ENCODE data around the gene TMEM145.

TMEM145 gene

GRCh38 chr19:42343344-42344110 lies 30.4 kb downstream of the TMEM145 start:
- no peak for TF ChIP-seq TAF1 (IDR thresholded peaks at IDR 0.05; ENCODE audit: borderline replicate concordance, insufficient read depth, low read length)
- no peak for TF ChIP-seq POLR2AphosphoS5 (IDR thresholded peaks at IDR 0.05; ENCODE audit: low read depth, low read length)
- TF ChIP-seq SIN3A (IDR thresholded peaks at IDR 0.05; ENCODE audit: borderline replicate concordance, insufficient read depth, low read length) = no peak
- TF ChIP-seq FOXP2 (optimal IDR thresholded peaks at IDR 0.05; ENCODE audit: borderline replicate concordance, extremely low read depth, extremely low read length, insufficient read depth) = no peak
- TF ChIP-seq REST (IDR thresholded peaks at IDR 0.05; ENCODE audit: insufficient read depth in 1 of 2, low read depth in 2 of 2, low read length in 2 of 2) = no peak

GRCh38 chr19:42344336-42344893 lies 31.3 kb downstream of the TMEM145 start:
- TF ChIP-seq POLR2AphosphoS5 (IDR thresholded peaks at IDR 0.05; ENCODE audit: low read depth, low read length) = no peak
- no peak for TF ChIP-seq TAF1 (IDR thresholded peaks at IDR 0.05; ENCODE audit: borderline replicate concordance, insufficient read depth, low read length)
- no peak for TF ChIP-seq REST (IDR thresholded peaks at IDR 0.05; ENCODE audit: insufficient read depth in 1 of 2, low read depth in 2 of 2, low read length in 2 of 2)
- no peak for TF ChIP-seq FOXP2 (optimal IDR thresholded peaks at IDR 0.05; ENCODE audit: borderline replicate concordance, extremely low read depth, extremely low read length, insufficient read depth)
- TF ChIP-seq SIN3A (IDR thresholded peaks at IDR 0.05; ENCODE audit: borderline replicate concordance, insufficient read depth, low read length) = no peak

- TF ChIP-seq SIN3A (IDR thresholded peaks at IDR 0.05; ENCODE audit: borderline replicate concordance, insufficient read depth, low read length) (no peak), POLR2AphosphoS5 (IDR thresholded peaks at IDR 0.05; ENCODE audit: low read depth, low read length) (no peak), REST (IDR thresholded peaks at IDR 0.05; ENCODE audit: insufficient read depth in 1 of 2, low read depth in 2 of 2, low read length in 2 of 2) (no peak), FOXP2 (optimal IDR thresholded peaks at IDR 0.05; ENCODE audit: borderline replicate concordance, extremely low read depth, extremely low read length, insufficient read depth) (no peak), TAF1 (IDR thresholded peaks at IDR 0.05; ENCODE audit: borderline replicate concordance, insufficient read depth, low read length) (no peak)
Observed at GRCh38 chr19:42345191-42345812, 32.2 kb downstream of the TMEM145 start.

- TF ChIP-seq REST (IDR thresholded peaks at IDR 0.05; ENCODE audit: insufficient read depth in 1 of 2, low read depth in 2 of 2, low read length in 2 of 2) = no peak
- no peak for TF ChIP-seq POLR2AphosphoS5 (IDR thresholded peaks at IDR 0.05; ENCODE audit: low read depth, low read length)
- TF ChIP-seq FOXP2 (optimal IDR thresholded peaks at IDR 0.05; ENCODE audit: borderline replicate concordance, extremely low read depth, extremely low read length, insufficient read depth) = no peak
- TF ChIP-seq SIN3A (IDR thresholded peaks at IDR 0.05; ENCODE audit: borderline replicate concordance, insufficient read depth, low read length) = no peak
- no peak for TF ChIP-seq TAF1 (IDR thresholded peaks at IDR 0.05; ENCODE audit: borderline replicate concordance, insufficient read depth, low read length)
Observed at GRCh38 chr19:42348211-42348610, 35.1 kb downstream of the TMEM145 start.
